GM19438 (cell line): Measurements from ENCODE around the gene OR2T6.
"Not testable (repeated sequence)": the region's sequence is repeated elsewhere in the genome, so short reads cannot be mapped to it uniquely, and the experiment has no call there.

Experiments used
- ATAC-seq: cut with Tn5 transposase; IDR thresholded peaks from one replicate; pipeline ENCODE4 v1.9.1; 2021; ENCODE audit warnings: low read depth; ENCODE audit not compliant: unreplicated experiment

The OR2T6 gene

GRCh38 chr1:248431683-248432082, 56.1 kb downstream of the OR2T6 start:
- ATAC-seq = not testable (repeated sequence)

GRCh38 chr1:248432201-248432600, 56.7 kb downstream of the OR2T6 start:
- ATAC-seq = peak; percentile 67

- ATAC-seq = not testable (repeated sequence)
Measured at GRCh38 chr1:248433811-248434415, 58.4 kb downstream of the OR2T6 start.

- not testable (repeated sequence) for ATAC-seq
Measured at GRCh38 chr1:248434913-248435312, 59.4 kb downstream of the OR2T6 start.

GRCh38 chr1:248436303-248436702, 60.8 kb downstream of the OR2T6 start:
- not testable (repeated sequence) for ATAC-seq

GRCh38 chr1:248438668-248439067, 63.1 kb downstream of the OR2T6 start:
- ATAC-seq = not testable (repeated sequence)

- ATAC-seq = not testable (repeated sequence)
Measured at GRCh38 chr1:248439283-248439682, 63.7 kb downstream of the OR2T6 start.
